A549 (cell line): ENCODE results near the gene GPR153. TPM values are rescaled to one million over a fixed set of nuclear protein-coding genes. Genes with fewer than 3 reads are reported as not detected.

Experiments used
- ATAC-seq, 2 experiments: fragments of 200-7000 bp in 1 of 2; fragments of >200 bp in 1 of 2; cut with Nextera tagmentation in 1 of 2; cut with Tn5 transposase in 1 of 2; 3 replicates each; pipeline versions ENCODE4 v1.8.0 to v1.9.1; 2018 to 2020; ENCODE audit warnings: mild to moderate bottlenecking in 1 of 2, moderate library complexity in 1 of 2
- CTCF ChIA-PET: fragments of 300-600 bp; sonication (Branson Sonifier 250); formaldehyde crosslinking; extraction: SDS; loops from one replicate; lab custom pipeline; 2021; ENCODE audit warnings: antibody characterized with exemption, inconsistent platforms; lab: Yijun Ruan, JAX
- POLR2A ChIA-PET: fragments of 350-600 bp; formaldehyde crosslinking; extraction: SDS; loops from one replicate; lab custom pipeline; 2021; ENCODE audit warnings: antibody characterized with exemption, inconsistent platforms; lab: Yijun Ruan, JAX
- DNase-seq, 2 experiments: peaks; one replicate each; pipeline versions ENCODE4 v3.0.0 to v3.0.0-alpha.2; 2011 to 2016; ENCODE audit warnings: low read depth in 1 of 2, low spot score in 1 of 2
- FAIRE-seq: peaks from 2 replicates; lab custom pipeline; 2011; peaks lifted over from hg19 to GRCh38; lab: Jason Lieb, UNC
- H3K27ac ChIP-seq, 2 experiments: fragments of >200 bp; sonication (Bioruptor Twin); formaldehyde crosslinking; 3 replicates each; pipeline ENCODE4 v1.5.1; 2016 to 2017
- H3K4me1 ChIP-seq: fragments of >200 bp; sonication (Bioruptor Twin); formaldehyde crosslinking; 3 replicates; pipeline ENCODE4 v1.6.1; 2016
- H3K4me2 ChIP-seq: fragments of >200 bp; sonication (Bioruptor Twin); formaldehyde crosslinking; 3 replicates; pipeline ENCODE4 v1.6.1; 2016
- H3K4me3 ChIP-seq: fragments of >200 bp; sonication (Bioruptor Twin); formaldehyde crosslinking; 3 replicates; pipeline ENCODE4 v1.5.1; 2016
- H3K9me3 ChIP-seq: fragments of >200 bp; sonication (Bioruptor Twin); formaldehyde crosslinking; 3 replicates; pipeline ENCODE4 v1.6.1; 2016
- CBX8 ChIP-seq: fragments of 200-600 bp; sonication (generic); IDR thresholded peaks from 2 replicates; pipeline ENCODE4 v1.6.1; 2016
- CEBPB ChIP-seq, 2 experiments: fragments of >200 bp in 1 of 2; sonication (Bioruptor Twin) in 1 of 2; formaldehyde crosslinking in 1 of 2; IDR thresholded peaks; 2 replicates each; pipeline ENCODE4 v1.6.1; 2012 to 2016
- CHD2 ChIP-seq: fragments of 150-350 bp; IDR thresholded peaks from 2 replicates; pipeline ENCODE4 v1.6.1; 2014; ENCODE audit warnings: low read length; ENCODE audit not compliant: partially characterized antibody
- CHD4 ChIP-seq: fragments of 200-600 bp; sonication (generic); IDR thresholded peaks from 2 replicates; pipeline ENCODE4 v1.6.1; 2016; ENCODE audit warnings: antibody characterized with exemption, mild to moderate bottlenecking, borderline replicate concordance
- ELK1 ChIP-seq: fragments of 150-350 bp; IDR thresholded peaks from 2 replicates; pipeline ENCODE4 v1.6.1; 2014; ENCODE audit warnings: low read depth, mild to moderate bottlenecking, low read length
- HDAC2 ChIP-seq: fragments of 200-600 bp; sonication (generic); IDR thresholded peaks from 2 replicates; pipeline ENCODE4 v1.6.1; 2016
- HOXB5 ChIP-seq: fragments of 250-450 bp; sonication (Bioruptor Pico); IDR thresholded peaks from 2 replicates; pipeline ENCODE4 v1.5.0; 2020; ENCODE audit warnings: mild to moderate bottlenecking, moderate library complexity
- JUN ChIP-seq, 2 experiments: fragments of >200 bp; sonication (Bioruptor Twin); formaldehyde crosslinking; IDR thresholded peaks; 2 replicates in 1 of 2; 3 replicates in 1 of 2; pipeline ENCODE4 v1.6.1; 2016 to 2017
- KDM1A ChIP-seq: fragments of 200-600 bp; sonication (generic); IDR thresholded peaks from 2 replicates; pipeline ENCODE4 v1.6.1; 2016; ENCODE audit warnings: low read depth, mild to moderate bottlenecking
- MAFK ChIP-seq: fragments of 450-650 bp; IDR thresholded peaks from 2 replicates; pipeline ENCODE4 v1.6.1; 2014; ENCODE audit not compliant: partially characterized antibody
- PBX3 ChIP-seq: IDR thresholded peaks from 2 replicates; pipeline ENCODE4 v1.6.1; 2012
- PHF8 ChIP-seq: fragments of 200-600 bp; sonication (generic); IDR thresholded peaks from 2 replicates; pipeline ENCODE4 v1.6.1; 2016; ENCODE audit warnings: low read depth, mild to moderate bottlenecking, antibody characterized with exemption, moderate library complexity, borderline replicate concordance
- RNF2 ChIP-seq: fragments of 200-600 bp; sonication (generic); IDR thresholded peaks from 2 replicates; pipeline ENCODE4 v1.6.1; 2016; ENCODE audit warnings: low read depth, mild to moderate bottlenecking, antibody characterized with exemption, moderate library complexity, borderline replicate concordance
- TFCP2L1 ChIP-seq: fragments of 250-450 bp; sonication (Bioruptor Pico); IDR thresholded peaks from 2 replicates; pipeline ENCODE4 v1.5.0; 2021; ENCODE audit warnings: mild to moderate bottlenecking
- USF2 ChIP-seq: fragments of 450-650 bp; IDR thresholded peaks from 2 replicates; pipeline ENCODE4 v1.6.1; 2014; ENCODE audit warnings: antibody characterized with exemption
- ZFP36 ChIP-seq: fragments of 450-650 bp; IDR thresholded peaks from 2 replicates; pipeline ENCODE4 v1.6.1; 2014; ENCODE audit warnings: borderline replicate concordance; ENCODE audit not compliant: partially characterized antibody
- ZSCAN20 ChIP-seq: fragments of 250-450 bp; sonication (Bioruptor Pico); IDR thresholded peaks from 2 replicates; pipeline ENCODE4 v1.8.0; 2022; ENCODE audit warnings: mild to moderate bottlenecking, moderate library complexity
- WGBS: methylation state at CpG from one replicate; pipeline ENCODE4 v1.1.6; 2017; ENCODE audit errors: missing lambda C conversion rate; 5-methylcytosine and 5-hydroxymethylcytosine counted together
- polyA plus RNA-seq, 4 experiments: library from polyadenylated mRNA; depleted of rRNA in 3 of 4; stranded (reverse); fragments of >200 nt; fragmentation: RNase III in 1 of 4; extraction: RNeasy Plus Mini Kit Qiagen cat#74134 plus additional on column Dnase treatment in 1 of 4; gene quantifications; 2 replicates in 3 of 4; 3 replicates in 1 of 4; pipeline ENCODE4 v1.2.3, GENCODE V29; 2011 to 2017

Gene GPR153
- polyA plus RNA-seq, 2 of the 4 experiments (the other 2 are of a cell fraction): 0.56 to 1.4 TPM

- no peak overlapping the region for H3K27ac ChIP-seq
- TF ChIP-seq HDAC2: no peak
- TF ChIP-seq ZFP36: no peak
- TF ChIP-seq PBX3: no peak
- POLR2A ChIA-PET: no interaction called here
These were observed 10.9 kb downstream of the GPR153 start for GRCh38 chr1:6249739-6250689.

GRCh38 chr1:6248932-6249738, 11.8 kb downstream of the GPR153 start:
- ATAC-seq (no peak), FAIRE-seq (no peak), DNase-seq (peak in 1 of 2 experiments; percentile 35)
- no peaks in the 10 kb centered on the region for H3K9me3 ChIP-seq
- POLR2A ChIA-PET: no interaction called here
- H3K4me2 ChIP-seq: peak overlapping the region; percentile 63
- peaks cover 6% of the 10 kb centered on the region; the same call in 2 of the 3 replicates for H3K4me1 ChIP-seq
- CTCF ChIA-PET: interaction anchor here (0.6 to 9.9 kb wide), 12 partner anchors 11 to 202 kb away, joined by 3 to 250 read pairs (median 11); partner anchors contain the start of genes GPR153 and ICMT
- no peak for TF ChIP-seq JUN (IDR thresholded peaks at IDR 0.05)
- no peak for TF ChIP-seq CHD2
- no peak for TF ChIP-seq CBX8
- 69% methylated on average over 3 of the region's 96 CpGs for WGBS
- H3K4me3 ChIP-seq: peak overlapping the region; percentile 36
- H3K27ac ChIP-seq: 0 out of 6 replicates have a peak overlapping the region, but pooled peaks of 1 of the 2 experiments have one; percentile 37

More at GRCh38 chr1:6249739-6250689, 10.9 kb downstream of the GPR153 start:
- Histone ChIP-seq H3K4me1 (peaks cover 6% of the 10 kb centered on the region; the same call in 2 of the 3 replicates), H3K4me3 (peak overlapping the region; percentile 36; the same call in 2 of the 3 replicates), H3K9me3 (no peaks in the 10 kb centered on the region), H3K4me2 (peak overlapping the region; percentile 63)
- ATAC-seq (no peak), FAIRE-seq (no peak), DNase-seq (no peak)
- CTCF ChIA-PET: interaction anchor here (0.5 to 9.9 kb wide), 12 partner anchors 10 to 201 kb away, joined by 3 to 250 read pairs (median 3); no protein-coding TSS in a partner anchor
- WGBS: 40% methylated on average over 2 of the region's 71 CpGs

GRCh38 chr1:6248161-6248776, 12.6 kb downstream of the GPR153 start:
- TF ChIP-seq RNF2 (no peak), CEBPB (IDR thresholded peaks at IDR 0.05) (no peak), MAFK (no peak), PHF8 (no peak), TFCP2L1 (CRISPR knock-in tag) (no peak), ELK1 (no peak), CHD4 (no peak), ZSCAN20 (CRISPR knock-in tag) (no peak), HOXB5 (no peak), KDM1A (no peak), USF2 (no peak)
- Histone ChIP-seq H3K4me1 (peaks cover 6% of the 10 kb centered on the region; the same call in 2 of the 3 replicates), H3K9me3 (no peaks in the 10 kb centered on the region), H3K4me2 (no peak overlapping the region), H3K4me3 (no peak overlapping the region), H3K27ac (no peak overlapping the region)
- ChIA-PET POLR2A (no interaction called here), CTCF (interaction anchor here (0.6 to 9.9 kb wide), 19 partner anchors 10 to 203 kb away, joined by 3 to 250 read pairs (median 20); partner anchors contain the start of genes GPR153 and ICMT)
- no peak for DNase-seq
- no peak for ATAC-seq
- FAIRE-seq: no peak
- WGBS: 88% methylated on average over 12 of the region's 14 CpGs
